GM12891 (cell line): ENCODE measurements around the gene SLC35F2.

Experiments
- POLR2A ChIP-seq: IDR thresholded peaks from 2 replicates; pipeline ENCODE4 v1.6.1; 2011; ENCODE audit warnings: low read depth, low read length, control low read depth
- POLR2AphosphoS5 ChIP-seq: IDR thresholded peaks from 2 replicates; pipeline ENCODE4 v1.6.1; 2011; ENCODE audit warnings: low read depth, low read length, control low read depth
- SPI1 ChIP-seq: IDR thresholded peaks from 2 replicates; pipeline ENCODE4 v1.6.1; 2011; ENCODE audit warnings: low read depth, low read length, control low read depth

DNA sequence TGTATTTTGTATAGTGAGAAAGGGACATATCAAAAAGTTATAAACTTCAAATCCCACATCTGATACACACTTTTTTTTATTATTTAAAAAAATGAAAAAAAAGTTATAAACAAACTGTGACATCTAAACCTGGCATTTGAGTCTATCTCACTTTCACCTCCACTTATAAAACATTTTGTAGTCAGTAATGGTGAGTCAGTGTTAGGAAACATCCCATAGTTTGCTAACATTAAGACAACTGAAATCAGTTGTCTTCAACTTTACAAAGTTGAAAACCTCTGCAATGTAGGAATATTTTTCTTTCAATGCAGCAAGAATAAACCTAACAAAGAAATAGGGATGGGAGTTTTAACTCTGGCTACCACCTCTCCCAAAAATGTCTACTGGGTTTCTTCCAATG, 47.7 kb downstream of the SLC35F2 start:
- TF ChIP-seq SPI1, result no peak
- no peak for TF ChIP-seq POLR2A
- no peak for TF ChIP-seq POLR2AphosphoS5
